HG03196 (cell line): ENCODE results near the gene CORO7.

ENCODE experiments used
- ATAC-seq: cut with Tn5 transposase; IDR thresholded peaks from one replicate; pipeline ENCODE4 v1.9.1; 2021; ENCODE audit not compliant: unreplicated experiment

CORO7 gene

GRCh38 chr16:4426722-4427372 lies 10.5 kb upstream of the CORO7 start:
- ATAC-seq, result no peak

GRCh38 chr16:4426021-4426684 lies 9.8 kb upstream of the CORO7 start:
- peak; percentile 21 for ATAC-seq

GRCh38 chr16:4425378-4426020 lies 9.1 kb upstream of the CORO7 start, which contains the start of gene DNAJA3:
Gene DNAJA3, plus strand, starts transcription at chr16:4425868. Its CDS starts 14 bp downstream, at chr16:4425882.
- peak; percentile 83 for ATAC-seq

GRCh38 chr16:4420505-4421105 lies 4.2 kb upstream of the CORO7 start:
- no peak for ATAC-seq

- ATAC-seq, result no peak
Measured at GRCh38 chr16:4419402-4419959, 3.1 kb upstream of the CORO7 start.

- no peak for ATAC-seq
Measured at GRCh38 chr16:4415538-4416199, 727 bp downstream of the CORO7 start.

GRCh38 chr16:4414187-4414917 lies 2.0 kb downstream of the CORO7 start:
- peak; percentile 56 for ATAC-seq

- ATAC-seq, result no peak
Measured at GRCh38 chr16:4412854-4413253, 3.5 kb downstream of the CORO7 start.

GRCh38 chr16:4412159-4412558 lies 4.2 kb downstream of the CORO7 start:
- no peak for ATAC-seq

GRCh38 chr16:4411684-4412083 lies 4.7 kb downstream of the CORO7 start:
- no peak for ATAC-seq

- no peak for ATAC-seq
Measured at GRCh38 chr16:4410335-4411075, 5.9 kb downstream of the CORO7 start.

GRCh38 chr16:4409081-4409932 lies 7.1 kb downstream of the CORO7 start:
- no peak for ATAC-seq

GRCh38 chr16:4408323-4408690 lies 8.1 kb downstream of the CORO7 start:
- ATAC-seq, result no peak

GRCh38 chr16:4407543-4408322 lies 8.7 kb downstream of the CORO7 start:
- ATAC-seq, result no peak

- no peak for ATAC-seq
Measured at GRCh38 chr16:4404967-4405696, 11.3 kb downstream of the CORO7 start.

GRCh38 chr16:4404247-4404966 lies 12.0 kb downstream of the CORO7 start:
- no peak for ATAC-seq
